HG03159 (cell line): ENCODE results near the gene LCN1.

Experiments
- ATAC-seq: cut with Tn5 transposase; IDR thresholded peaks from one replicate; pipeline ENCODE4 v1.9.1; 2021; ENCODE audit warnings: mild to moderate bottlenecking, moderate library complexity; ENCODE audit not compliant: unreplicated experiment

LCN1 gene

DNA sequence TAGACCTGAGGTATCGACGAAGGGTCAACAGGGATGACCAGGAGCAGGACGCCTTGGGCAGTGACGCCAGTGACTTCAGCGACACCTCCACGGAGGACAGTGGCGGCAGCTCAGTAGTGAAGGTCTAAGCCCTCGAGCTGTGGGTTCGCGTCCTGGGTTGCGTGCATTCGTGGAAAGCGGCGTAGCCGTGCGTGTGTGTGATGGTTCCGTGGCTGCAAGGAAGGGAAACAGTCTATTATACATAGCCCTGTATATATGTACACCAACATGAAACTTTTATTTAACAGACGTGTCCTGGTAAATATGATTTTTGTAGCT, 33.3 kb upstream of the LCN1 start:
- no peak for ATAC-seq

DNA sequence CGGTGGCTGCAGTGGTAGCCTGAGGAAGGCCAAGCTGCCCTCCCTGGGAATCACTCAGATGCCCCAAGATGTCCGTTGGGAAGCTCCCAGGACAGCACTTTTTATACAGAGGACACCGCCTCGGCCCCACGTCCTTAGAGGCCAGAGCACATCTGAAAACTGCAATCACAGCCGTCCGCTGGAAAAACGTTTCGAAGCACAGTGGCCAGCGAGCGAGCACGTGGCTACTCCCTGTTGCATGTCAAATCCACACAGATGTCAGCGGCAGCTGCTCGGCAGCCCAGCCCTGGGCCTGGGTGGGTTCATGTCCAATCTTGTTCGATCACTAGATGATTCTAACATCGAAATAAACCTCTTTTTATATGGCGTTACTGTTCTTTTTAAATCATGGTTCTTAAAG, 32.7 kb upstream of the LCN1 start:
- ATAC-seq: no peak

DNA sequence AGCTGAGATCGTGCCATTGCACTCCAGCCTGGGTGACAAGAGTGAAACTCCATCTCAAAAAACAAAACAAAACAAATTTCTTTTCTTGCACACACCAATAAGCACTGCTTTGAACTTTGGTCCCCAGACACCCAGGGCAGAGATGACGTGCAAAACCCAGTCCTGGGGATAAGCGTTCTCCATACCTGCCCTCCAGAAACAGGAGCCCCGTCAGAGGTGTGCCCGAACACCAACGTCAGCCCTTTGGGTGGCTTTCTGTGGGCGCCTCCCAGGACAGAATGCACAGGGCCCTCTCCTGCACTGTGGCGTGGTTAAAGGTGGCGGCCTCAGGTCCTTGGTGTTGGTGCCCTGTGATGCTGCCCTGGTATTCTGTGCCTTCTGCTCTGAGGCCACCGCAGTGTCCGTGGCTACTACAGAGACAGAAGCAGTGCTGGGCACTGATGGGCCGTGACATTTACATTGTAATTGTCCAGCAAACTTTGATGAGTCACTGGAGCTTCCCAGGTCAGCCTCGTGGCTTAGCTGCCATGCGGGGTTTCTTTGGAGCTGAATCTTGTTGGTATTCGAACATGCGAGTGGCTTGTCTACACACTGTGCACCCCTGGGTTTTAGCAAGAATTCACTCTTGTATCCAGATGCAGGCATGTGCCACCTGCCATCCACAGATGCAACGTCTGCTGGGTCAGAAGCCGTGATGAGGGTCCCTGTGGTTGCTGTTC, 31.9 kb upstream of the LCN1 start:
- ATAC-seq: no peak

DNA sequence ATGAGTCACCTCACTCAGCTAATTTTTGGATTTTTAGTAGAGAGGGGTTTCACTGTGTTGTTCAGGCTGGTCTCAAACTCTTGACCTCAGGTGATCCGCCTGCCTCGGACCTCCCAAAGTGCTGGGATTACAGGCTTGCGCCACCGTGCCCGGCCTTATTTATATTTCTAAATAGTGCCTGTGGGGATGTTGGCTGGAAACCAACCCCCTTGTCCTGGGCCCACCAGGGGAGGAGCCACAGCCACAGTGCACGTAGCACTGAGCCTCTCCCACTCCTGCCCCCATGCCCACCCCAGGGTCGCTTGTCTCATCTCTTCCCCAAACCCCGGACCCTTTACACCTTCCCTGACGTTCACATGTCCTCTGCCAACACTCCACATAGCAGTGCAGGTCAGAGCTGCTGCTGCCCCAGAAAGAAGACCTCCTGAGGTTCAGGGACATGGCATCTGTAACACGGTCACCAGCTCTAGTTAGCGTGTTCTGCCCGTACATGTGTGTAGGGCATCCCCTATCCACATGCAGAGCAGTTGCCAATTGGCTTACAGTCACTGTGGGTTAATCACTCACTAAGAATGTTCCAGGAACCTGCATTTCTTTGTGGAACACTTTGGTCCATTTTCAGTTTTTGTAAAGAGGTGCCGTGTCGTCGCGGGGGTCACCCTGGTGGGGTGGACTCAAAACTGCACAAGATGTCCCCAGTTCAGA, 30.9 kb upstream of the LCN1 start:
- ATAC-seq: no peak

DNA sequence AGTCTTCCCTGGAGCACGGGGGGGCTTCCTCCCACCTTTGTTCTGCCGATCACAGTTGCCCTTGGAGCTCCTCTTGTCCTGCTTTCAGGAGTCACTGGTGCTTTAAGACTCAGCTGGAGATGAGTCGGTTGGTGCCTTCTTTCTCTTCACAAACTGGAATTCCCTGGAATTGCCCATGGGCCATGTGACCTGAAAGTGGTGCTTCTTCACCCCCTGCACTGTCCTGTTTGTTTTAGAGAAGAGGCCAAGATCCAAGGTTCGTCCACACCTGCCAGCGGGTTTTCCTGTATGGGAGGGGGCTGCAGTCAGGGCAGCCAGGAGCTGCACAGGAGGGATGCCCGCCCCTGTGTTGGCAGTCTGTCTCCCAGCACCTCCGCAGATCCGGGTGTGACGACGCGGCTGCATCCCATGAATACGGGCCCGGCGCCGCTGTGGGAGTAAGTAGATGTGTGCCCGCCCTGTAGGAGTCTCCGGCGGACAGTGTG, 30.2 kb upstream of the LCN1 start:
- ATAC-seq: no peak

DNA sequence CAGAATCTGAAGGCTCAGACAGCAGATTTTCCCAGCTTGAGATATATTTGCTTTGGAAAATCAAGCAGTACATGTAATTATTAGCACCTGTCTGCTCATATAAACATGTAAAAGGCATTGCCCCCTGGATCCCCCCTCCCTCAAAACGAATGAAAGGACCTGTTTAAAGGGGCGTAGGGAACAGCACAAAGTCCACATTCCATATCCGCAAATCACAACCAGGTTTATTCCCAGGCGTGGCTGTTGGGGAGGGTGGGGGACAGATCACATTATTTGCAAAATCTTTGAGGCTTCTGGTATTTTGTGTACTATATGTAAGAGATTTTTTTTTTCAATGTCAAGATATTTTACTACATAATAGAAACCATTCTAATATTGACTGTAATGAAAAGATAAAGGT, 29.5 kb upstream of the LCN1 start:
- no peak for ATAC-seq

DNA sequence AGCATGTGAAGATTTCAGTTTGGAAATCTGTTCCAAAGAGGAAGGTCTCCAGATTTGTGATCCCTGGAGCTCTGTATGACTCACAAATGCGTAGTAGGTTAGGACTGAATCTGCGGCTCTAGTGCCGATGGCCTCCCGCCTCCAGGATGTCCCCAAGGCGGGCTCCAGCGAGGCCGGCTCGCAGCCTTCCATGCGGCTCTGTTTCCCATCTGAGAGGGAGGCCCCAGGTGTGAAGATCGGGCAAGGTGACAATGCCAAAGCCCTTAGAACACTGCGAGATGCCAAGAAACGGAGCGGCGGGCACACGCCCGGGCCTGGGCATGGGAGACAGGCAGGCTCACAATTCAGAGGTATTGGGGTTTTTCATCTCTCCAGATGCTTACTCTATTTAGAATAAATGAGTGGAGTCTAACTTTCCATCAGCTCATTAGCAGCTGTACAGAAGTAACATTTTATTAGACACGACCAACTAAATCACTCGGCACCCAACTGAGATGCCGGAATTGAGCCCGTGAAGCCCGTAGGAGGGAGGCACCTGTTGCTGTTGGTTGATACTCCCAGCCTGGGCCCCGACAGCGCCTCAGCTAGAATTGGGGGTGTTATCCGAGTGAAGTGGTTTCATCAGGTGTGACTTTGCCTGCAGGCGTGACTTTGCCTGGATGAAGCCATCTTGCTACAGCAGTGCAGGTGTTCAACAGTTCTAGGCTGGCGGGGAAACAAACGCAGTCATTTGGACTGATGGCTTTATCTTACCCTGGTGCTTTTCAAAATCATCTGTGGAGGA, 28.2 kb upstream of the LCN1 start:
- ATAC-seq: no peak

DNA sequence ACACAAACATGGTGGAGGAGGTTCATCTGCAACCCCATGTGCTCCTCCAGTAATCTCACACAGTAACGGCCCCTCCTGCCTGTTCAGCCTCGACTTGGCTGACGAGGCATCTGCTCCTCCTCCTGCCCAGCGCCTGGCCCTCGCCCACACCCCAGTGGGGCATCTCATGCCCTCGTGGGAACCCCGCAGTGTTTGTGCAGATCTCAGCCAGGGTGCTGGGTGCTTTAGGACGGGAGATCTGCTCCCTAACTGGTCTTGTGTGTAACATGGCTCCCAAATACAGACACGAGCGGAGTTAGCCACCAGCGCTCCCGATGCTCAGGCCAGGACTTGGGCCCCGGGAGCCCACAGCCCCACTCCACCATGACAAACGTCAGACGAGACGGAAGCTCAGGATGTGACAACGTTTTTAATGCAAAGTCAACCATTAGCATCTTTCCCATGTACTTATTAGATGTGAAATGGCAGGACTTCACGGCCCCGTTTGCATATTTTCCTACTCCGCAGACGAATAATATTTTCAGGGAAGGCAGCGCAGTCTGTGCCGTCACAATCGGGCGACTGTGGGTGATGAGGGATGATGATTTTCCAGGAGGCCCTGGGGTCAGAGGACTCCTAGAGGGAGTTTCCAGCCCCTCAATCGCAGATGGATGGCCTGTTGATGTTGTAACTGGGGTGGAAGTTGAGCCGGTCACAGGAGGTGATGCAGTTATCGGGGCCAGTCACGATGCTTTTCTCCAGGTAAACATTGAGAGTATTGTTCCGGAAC, 26.3 kb upstream of the LCN1 start:
- ATAC-seq: no peak

DNA sequence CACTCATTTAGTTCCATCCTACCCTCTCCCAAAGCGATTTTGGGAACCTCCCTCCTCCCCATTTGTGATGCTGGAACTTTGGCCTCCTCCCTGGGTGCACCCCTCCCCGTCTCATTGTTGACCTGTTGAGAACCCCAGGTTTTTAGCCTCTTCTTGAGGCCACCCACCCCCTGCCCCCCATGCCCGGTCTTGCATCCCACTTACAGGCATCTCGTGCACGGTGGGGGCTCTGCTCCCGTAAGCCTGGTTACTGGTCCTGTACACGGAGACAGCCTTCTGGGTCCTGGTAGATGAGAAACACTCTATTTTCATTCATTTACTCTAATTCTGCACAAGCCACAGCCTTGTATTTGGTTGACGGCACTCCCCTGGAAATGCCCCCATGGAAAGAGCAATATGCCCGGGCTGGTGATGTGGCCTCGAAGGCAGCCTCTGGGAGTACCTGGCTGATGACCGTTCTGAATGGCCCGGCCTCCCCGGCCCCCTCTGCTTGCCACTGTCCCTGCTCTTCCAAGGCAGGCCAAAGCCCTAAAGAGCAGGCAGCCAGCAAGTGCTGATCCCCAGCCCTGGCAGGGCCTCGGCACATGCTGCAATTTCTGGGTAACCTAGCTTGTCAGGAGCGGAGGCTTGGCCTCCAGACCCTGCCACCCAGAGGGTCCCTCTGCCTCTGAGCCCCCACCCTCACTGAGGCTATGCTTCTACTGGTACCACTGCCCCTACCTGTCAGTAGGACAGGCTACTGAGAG, 22.7 kb upstream of the LCN1 start:
- ATAC-seq: no peak

DNA sequence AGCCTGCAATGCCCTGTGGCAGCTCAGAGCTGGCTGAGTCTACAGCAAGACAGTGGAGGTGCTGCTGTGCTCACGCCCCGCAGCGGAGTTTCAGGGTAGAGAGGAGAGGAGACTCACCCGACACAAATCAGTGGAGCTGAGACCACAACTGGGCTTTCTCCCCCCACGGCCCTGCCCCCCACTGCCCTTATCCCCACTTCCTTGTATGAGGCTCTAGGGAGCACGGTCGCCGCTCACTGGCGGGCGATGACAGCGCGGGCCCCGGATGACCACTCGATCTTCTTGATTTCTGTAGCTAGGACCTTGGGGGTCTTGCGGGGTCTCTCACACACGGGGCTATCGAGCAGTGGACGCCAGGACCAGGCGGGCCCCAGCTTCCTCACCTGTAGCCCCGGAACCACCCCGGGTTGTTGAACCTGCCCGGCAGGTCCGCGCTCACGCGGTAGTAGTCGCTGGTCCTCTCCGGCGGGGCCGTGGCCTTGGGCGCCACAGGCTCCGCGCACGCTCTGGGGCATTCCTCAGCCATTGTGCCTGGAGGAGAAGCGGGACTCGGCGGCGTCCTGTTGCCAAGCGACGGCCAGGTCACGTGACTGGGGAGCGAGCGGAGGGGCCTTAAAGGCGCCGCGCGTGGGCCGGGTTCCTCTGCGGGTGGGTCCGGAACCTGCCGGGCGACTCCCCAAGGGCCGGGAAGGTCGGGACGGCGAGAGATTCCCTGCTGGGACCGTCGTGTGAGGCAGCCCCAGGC, 21.7 kb upstream of the LCN1 start:
- peak; percentile 48 for ATAC-seq

DNA sequence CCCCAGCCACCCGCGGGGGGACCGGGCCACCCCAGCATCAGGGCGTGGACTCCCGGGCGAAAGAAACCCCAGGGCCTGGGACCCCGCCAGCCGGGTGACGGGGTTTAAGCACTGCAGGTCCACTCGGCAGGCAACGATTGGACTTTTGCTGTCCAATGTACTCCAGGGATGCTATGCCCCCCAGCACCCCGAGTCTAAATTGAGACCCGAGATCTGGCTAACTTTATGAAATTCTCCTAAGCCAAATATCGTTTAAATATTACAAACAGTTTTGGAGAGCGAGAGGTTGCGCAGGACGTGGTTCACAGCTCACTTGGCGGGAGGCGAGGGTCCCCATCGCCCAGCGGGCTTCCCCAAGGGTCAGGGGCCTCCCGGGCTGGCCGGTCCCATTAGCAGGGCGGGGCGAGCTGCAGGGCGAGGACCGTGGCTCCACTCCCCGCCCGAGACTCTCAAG, 21.1 kb upstream of the LCN1 start:
- ATAC-seq: peak; percentile 21

DNA sequence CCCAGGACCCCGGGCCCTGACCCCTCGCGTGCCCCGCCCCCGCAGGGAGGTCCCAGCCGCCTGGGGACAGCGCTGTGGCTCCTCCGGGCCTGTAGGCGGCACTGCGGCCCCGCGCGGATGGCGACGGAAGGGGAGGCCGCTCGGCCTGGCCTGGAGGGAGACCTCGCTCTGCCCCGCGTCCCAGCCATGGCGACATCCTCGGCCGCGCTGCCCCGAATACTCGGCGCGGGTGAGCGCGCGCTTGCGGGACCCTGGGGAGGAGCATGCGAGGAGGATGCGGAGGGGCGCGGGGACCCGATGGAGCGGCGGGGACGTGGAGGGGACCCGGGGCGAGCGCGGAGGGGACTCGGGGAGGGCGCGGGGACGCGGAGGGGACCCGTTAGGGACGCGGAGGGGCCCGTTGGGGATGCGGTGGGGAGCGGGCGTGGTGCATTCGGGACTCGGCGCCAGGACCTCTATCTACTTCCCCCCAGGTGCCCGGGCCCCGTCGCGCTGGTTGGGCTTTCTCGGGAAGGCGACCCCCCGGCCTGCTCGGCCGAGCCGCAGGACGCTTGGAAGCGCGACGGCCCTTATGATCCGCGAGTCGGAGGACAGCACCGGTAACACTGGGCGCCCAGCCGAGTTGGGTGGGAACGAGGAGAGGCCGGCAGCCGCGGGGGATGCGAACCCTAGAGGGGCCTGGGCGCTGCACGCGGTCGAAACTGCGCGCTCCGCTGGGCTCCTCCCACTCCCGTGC, 20.5 kb upstream of the LCN1 start, which contains the start of gene MRPS2:
TSS of gene MRPS2 (plus strand) at position 158 of the 736 bp plus-strand sequence. CDS start at position 187, 29 bp downstream.
- ATAC-seq: peak; percentile 79

DNA sequence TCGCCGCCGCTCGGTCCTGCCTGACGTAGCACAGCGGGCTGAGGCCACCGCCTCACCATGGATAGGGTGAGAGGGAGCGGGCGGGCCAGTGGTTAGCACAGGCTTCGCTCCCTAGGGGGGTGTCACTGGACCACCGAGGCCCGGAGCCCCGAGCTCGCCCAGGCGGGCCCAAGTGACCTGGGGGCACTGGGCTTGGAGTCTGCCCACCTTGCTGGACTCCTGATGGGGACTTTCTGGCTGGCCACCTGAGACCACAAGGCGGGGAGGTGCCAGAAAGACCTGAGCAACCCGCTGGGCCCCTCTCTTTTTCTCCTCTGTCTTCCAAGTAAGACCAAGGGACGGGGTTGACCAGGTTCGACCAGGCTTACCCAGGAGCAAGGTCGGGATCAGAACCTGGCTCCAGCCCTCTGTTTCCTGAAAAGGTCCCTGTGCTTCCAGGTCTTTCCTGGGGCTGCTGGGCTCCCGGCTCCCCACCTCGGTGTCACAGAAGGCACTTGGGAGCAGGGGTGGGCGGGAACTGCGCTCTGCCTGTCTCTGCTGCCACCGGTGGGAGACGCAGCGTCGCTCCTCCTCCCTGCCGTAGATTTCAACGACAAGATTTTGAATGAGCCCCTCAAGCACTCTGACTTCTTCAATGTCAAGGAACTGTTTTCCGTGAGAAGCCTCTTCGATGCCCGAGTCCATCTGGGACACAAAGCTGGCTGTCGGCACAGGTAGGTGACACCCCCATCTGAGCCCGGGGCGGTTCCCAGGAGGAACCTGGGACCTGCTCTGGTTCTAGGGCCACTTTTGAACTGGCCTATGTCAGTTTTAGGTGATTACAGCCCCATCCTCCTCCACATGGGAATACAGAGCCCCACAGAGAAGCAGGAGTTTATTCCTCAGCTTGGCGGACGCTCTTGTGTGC, 19.7 kb upstream of the LCN1 start:
- ATAC-seq: no peak

DNA sequence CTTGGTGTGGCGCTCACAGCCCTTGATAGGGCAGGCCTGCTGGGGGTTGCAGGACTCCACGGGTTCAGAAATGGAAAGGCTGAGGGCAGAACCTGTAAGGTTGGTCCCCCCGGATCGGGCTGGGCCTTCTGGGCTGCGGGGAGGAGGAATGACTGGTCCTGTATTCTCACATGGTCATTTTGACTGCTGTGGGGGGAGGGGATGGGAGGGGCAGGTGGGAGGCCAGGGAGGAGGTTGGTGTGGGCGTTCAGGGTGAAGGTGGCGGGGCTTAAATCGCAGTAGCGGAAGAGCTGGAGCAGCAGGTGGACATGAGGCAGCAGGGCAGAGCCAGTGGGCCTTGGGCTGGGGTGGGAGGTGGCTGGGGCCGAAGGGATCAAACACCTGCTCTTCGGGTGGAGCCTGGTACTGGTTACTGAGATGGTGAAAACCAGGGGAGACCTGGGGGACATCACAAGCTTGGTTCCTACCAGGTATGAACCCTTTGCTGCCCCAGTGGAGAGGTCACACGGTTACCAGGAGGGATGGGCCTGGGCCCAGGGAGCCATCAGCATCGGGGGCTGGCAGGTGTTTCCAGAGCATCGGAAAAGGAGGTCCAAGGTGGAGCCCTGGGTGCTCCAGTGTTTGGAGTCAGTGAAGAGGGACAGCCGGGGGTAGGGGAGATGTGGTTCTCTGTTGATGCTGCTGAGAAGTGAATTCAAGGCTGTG, 18.9 kb upstream of the LCN1 start:
- ATAC-seq: no peak

DNA sequence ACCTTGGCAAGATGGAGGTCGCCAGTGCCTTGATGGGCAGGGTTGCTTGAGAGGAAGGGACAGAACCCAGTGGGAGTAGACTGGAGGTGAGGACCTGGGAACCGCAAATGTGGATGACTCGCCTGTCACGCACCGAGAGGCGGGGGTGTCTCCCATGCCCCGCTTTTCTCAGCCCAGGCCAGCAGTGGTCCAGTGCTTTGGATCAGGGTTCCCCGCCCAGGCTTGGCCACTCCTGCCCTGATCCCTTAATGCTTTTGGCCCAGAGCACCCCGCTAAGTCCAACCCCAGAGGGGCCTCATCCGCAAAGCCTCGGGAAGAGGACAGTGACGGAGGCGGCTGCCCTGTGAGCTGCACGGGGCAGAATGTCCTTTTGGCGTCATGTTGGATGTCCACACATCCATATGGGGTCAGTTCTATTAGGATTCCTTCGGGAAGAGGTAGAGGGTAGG, 18.3 kb upstream of the LCN1 start:
- no peak for ATAC-seq

DNA sequence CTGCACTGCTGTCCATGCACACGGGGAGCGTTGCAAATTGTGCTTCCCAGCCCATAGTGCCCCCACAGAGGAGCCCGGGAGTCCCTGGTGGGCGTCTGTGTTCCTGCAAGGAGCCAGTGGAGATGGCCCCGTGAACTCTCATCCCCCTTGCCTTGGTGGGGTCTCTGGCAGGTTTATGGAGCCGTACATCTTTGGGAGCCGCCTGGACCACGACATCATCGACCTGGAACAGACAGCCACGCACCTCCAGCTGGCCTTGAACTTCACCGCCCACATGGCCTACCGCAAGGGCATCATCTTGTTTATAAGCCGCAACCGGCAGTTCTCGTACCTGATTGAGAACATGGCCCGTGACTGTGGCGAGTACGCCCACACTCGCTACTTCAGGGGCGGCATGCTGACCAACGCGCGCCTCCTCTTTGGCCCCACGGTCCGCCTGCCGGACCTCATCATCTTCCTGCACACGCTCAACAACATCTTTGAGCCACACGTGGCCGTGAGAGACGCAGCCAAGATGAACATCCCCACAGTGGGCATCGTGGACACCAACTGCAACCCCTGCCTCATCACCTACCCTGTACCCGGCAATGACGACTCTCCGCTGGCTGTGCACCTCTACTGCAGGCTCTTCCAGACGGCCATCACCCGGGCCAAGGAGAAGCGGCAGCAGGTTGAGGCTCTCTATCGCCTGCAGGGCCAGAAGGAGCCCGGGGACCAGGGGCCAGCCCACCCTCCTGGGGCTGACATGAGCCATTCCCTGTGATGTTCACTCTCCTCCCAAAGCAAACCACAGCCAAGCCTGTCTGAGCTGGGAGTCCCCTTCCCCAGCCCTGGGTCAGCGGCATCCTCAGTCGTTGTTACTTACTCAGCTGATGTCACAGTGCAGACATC, 17.6 kb upstream of the LCN1 start:
- ATAC-seq: no peak
